ENCODE data around the gene MOB2.

MOB2 gene

GRCh38 chr11:1486054-1486825, at the start of gene MOB2:
Gene MOB2, minus strand, starts transcription at chr11:1486779. Its CDS starts 223 bp downstream, at chr11:1486556.
- TF ChIP-seq POLR2AphosphoS5 (IDR thresholded peaks at IDR 0.05; ENCODE audit: borderline replicate concordance, low read depth, low read length) (no peak), FOXP2 (optimal IDR thresholded peaks at IDR 0.05; ENCODE audit: control extremely low read depth, extremely low read length, insufficient read depth) (no peak), EZH2 (IDR thresholded peaks at IDR 0.05) (no peak)
- H3K36me3 ChIP-seq (ENCODE audit: insufficient read depth, low read length), result no peaks in the 10 kb centered on the region
- no peak for DNase-seq (ENCODE audit: low read depth, low spot score)
- H3K4me3 ChIP-seq, result no peak within 1 kb of the TSS
- no peaks in the 10 kb centered on the region for H3K9me3 ChIP-seq (ENCODE audit: low read depth, low read length)
- H3K27ac ChIP-seq, result no peak within 1 kb of the TSS
- H3K9ac ChIP-seq (ENCODE audit: insufficient read length), result no peak within 1 kb of the TSS

- H3K36me3 ChIP-seq (ENCODE audit: insufficient read depth, low read length), result no peaks in the 10 kb centered on the region
- DNase-seq (ENCODE audit: low read depth, low spot score), result no peak
- no peak overlapping the region for H3K9ac ChIP-seq (ENCODE audit: insufficient read length)
- no peak overlapping the region for H3K27ac ChIP-seq
- no peak overlapping the region for H3K4me3 ChIP-seq
- no peaks in the 10 kb centered on the region for H3K9me3 ChIP-seq (ENCODE audit: low read depth, low read length)
- TF ChIP-seq FOXP2 (optimal IDR thresholded peaks at IDR 0.05; ENCODE audit: control extremely low read depth, extremely low read length, insufficient read depth) (no peak), EZH2 (IDR thresholded peaks at IDR 0.05) (no peak), POLR2AphosphoS5 (IDR thresholded peaks at IDR 0.05; ENCODE audit: borderline replicate concordance, low read depth, low read length) (no peak)
Observed at GRCh38 chr11:1534682-1535081, 48.1 kb upstream of the MOB2 start.

GRCh38 chr11:1534171-1534570, 47.6 kb upstream of the MOB2 start:
- no peak for TF ChIP-seq FOXP2 (optimal IDR thresholded peaks at IDR 0.05; ENCODE audit: control extremely low read depth, extremely low read length, insufficient read depth)
- no peak for TF ChIP-seq POLR2AphosphoS5 (IDR thresholded peaks at IDR 0.05; ENCODE audit: borderline replicate concordance, low read depth, low read length)
- TF ChIP-seq EZH2 (IDR thresholded peaks at IDR 0.05), result no peak
- Histone ChIP-seq H3K4me3 (no peak overlapping the region), H3K9ac (ENCODE audit: insufficient read length) (no peak overlapping the region), H3K9me3 (ENCODE audit: low read depth, low read length) (no peaks in the 10 kb centered on the region), H3K27ac (no peak overlapping the region), H3K36me3 (ENCODE audit: insufficient read depth, low read length) (no peaks in the 10 kb centered on the region)
- no peak for DNase-seq (ENCODE audit: low read depth, low spot score)

- H3K36me3 ChIP-seq (ENCODE audit: insufficient read depth, low read length), result no peaks in the 10 kb centered on the region
- DNase-seq (ENCODE audit: low read depth, low spot score), result no peak
- no peak overlapping the region for H3K4me3 ChIP-seq
- TF ChIP-seq POLR2AphosphoS5 (IDR thresholded peaks at IDR 0.05; ENCODE audit: borderline replicate concordance, low read depth, low read length), result no peak
- TF ChIP-seq FOXP2 (optimal IDR thresholded peaks at IDR 0.05; ENCODE audit: control extremely low read depth, extremely low read length, insufficient read depth), result no peak
- no peak for TF ChIP-seq EZH2 (IDR thresholded peaks at IDR 0.05)
- no peak overlapping the region for H3K27ac ChIP-seq
- no peaks in the 10 kb centered on the region for H3K9me3 ChIP-seq (ENCODE audit: low read depth, low read length)
- no peak overlapping the region for H3K9ac ChIP-seq (ENCODE audit: insufficient read length)
Observed at GRCh38 chr11:1533342-1533725, 46.8 kb upstream of the MOB2 start.

- Histone ChIP-seq H3K27ac (no peak overlapping the region), H3K9me3 (ENCODE audit: low read depth, low read length) (no peaks in the 10 kb centered on the region), H3K4me3 (no peak overlapping the region), H3K36me3 (ENCODE audit: insufficient read depth, low read length) (no peaks in the 10 kb centered on the region), H3K9ac (ENCODE audit: insufficient read length) (no peak overlapping the region)
- no peak for TF ChIP-seq FOXP2 (optimal IDR thresholded peaks at IDR 0.05; ENCODE audit: control extremely low read depth, extremely low read length, insufficient read depth)
- no peak for TF ChIP-seq POLR2AphosphoS5 (IDR thresholded peaks at IDR 0.05; ENCODE audit: borderline replicate concordance, low read depth, low read length)
- TF ChIP-seq EZH2 (IDR thresholded peaks at IDR 0.05), result no peak
- DNase-seq (ENCODE audit: low read depth, low spot score), result no peak
Observed at GRCh38 chr11:1532606-1533341, 46.2 kb upstream of the MOB2 start.

GRCh38 chr11:1532014-1532586, 45.5 kb upstream of the MOB2 start:
- Histone ChIP-seq H3K9me3 (ENCODE audit: low read depth, low read length) (no peaks in the 10 kb centered on the region), H3K9ac (ENCODE audit: insufficient read length) (no peak overlapping the region), H3K36me3 (ENCODE audit: insufficient read depth, low read length) (no peaks in the 10 kb centered on the region), H3K27ac (no peak overlapping the region), H3K4me3 (no peak overlapping the region)
- DNase-seq (ENCODE audit: low read depth, low spot score), result no peak
- TF ChIP-seq POLR2AphosphoS5 (IDR thresholded peaks at IDR 0.05; ENCODE audit: borderline replicate concordance, low read depth, low read length) (no peak), EZH2 (IDR thresholded peaks at IDR 0.05) (no peak), FOXP2 (optimal IDR thresholded peaks at IDR 0.05; ENCODE audit: control extremely low read depth, extremely low read length, insufficient read depth) (no peak)

- H3K4me3 ChIP-seq, result no peak overlapping the region
- no peaks in the 10 kb centered on the region for H3K36me3 ChIP-seq (ENCODE audit: insufficient read depth, low read length)
- no peak for DNase-seq (ENCODE audit: low read depth, low spot score)
- H3K9me3 ChIP-seq (ENCODE audit: low read depth, low read length), result no peaks in the 10 kb centered on the region
- H3K27ac ChIP-seq, result no peak overlapping the region
- TF ChIP-seq POLR2AphosphoS5 (IDR thresholded peaks at IDR 0.05; ENCODE audit: borderline replicate concordance, low read depth, low read length), result no peak
- no peak for TF ChIP-seq FOXP2 (optimal IDR thresholded peaks at IDR 0.05; ENCODE audit: control extremely low read depth, extremely low read length, insufficient read depth)
- TF ChIP-seq EZH2 (IDR thresholded peaks at IDR 0.05), result no peak
- H3K9ac ChIP-seq (ENCODE audit: insufficient read length), result no peak overlapping the region
Observed at GRCh38 chr11:1531449-1532013, 45.0 kb upstream of the MOB2 start.

All from SK-N-MC (cell line).